H1 (cell line): ENCODE measurements around the gene GPC3. TPM values are rescaled to one million over a fixed set of nuclear protein-coding genes. Genes with fewer than 3 reads are reported as not detected.

ENCODE experiments used
- BACH1 ChIP-seq: IDR thresholded peaks from 2 replicates; pipeline ENCODE4 v1.6.1; 2012; ENCODE audit warnings: low read length, improper control_type of control experiment
- CBX5 ChIP-seq: fragments of 300-800, 300-1000 bp; sonication (generic); IDR thresholded peaks from 2 replicates; pipeline ENCODE4 v1.7.1; 2016; ENCODE audit warnings: antibody characterized with exemption, low read length, low read depth
- CTCF ChIP-seq, 3 experiments: IDR thresholded peaks; 1 replicate in 2 of 3; 2 replicates in 1 of 3; pipeline versions ENCODE4 v1.5.1 to v1.6.1; 2011; ENCODE audit warnings: low read length in 3 of 3, mild to moderate bottlenecking in 3 of 3, inconsistent platforms in 2 of 3, low read depth in 1 of 3, moderate library complexity in 1 of 3; ENCODE audit not compliant: insufficient read depth in 1 of 3; ENCODE audit errors: control extremely low read depth in 1 of 3
- HDAC2 ChIP-seq, 2 experiments: fragments of 300-600 bp in 1 of 2; sonication (generic) in 1 of 2; IDR thresholded peaks; 2 replicates each; pipeline ENCODE4 v1.6.1; 2011 to 2012; ENCODE audit warnings: low read depth in 2 of 2, low read length in 2 of 2, mild to moderate bottlenecking in 2 of 2, moderate library complexity in 2 of 2, borderline replicate concordance in 1 of 2, inconsistent platforms in 1 of 2
- HDAC6 ChIP-seq: IDR thresholded peaks from one replicate; pipeline ENCODE4 v1.7.1; 2012; ENCODE audit warnings: low read depth, mild to moderate bottlenecking, inconsistent platforms, low read length, moderate library complexity
- KDM4A ChIP-seq: IDR thresholded peaks from one replicate; pipeline ENCODE4 v1.7.1; 2012; ENCODE audit warnings: low read depth, mild to moderate bottlenecking, moderate library complexity, low read length, inconsistent platforms; ENCODE audit not compliant: severe bottlenecking
- KDM5A ChIP-seq: fragments of 200-600 bp; IDR thresholded peaks from 2 replicates; pipeline ENCODE4 v1.7.1; 2012; ENCODE audit warnings: mild to moderate bottlenecking, low read length, inconsistent platforms, mixed read lengths
- MAFK ChIP-seq: IDR thresholded peaks from 2 replicates; pipeline ENCODE4 v1.6.1; 2012; ENCODE audit warnings: low read depth, mild to moderate bottlenecking, improper control_type of control experiment, low read length
- NANOG ChIP-seq: IDR thresholded peaks from 2 replicates; pipeline ENCODE4 v1.6.1; 2011; ENCODE audit warnings: low read length, low read depth, mild to moderate bottlenecking, inconsistent platforms; ENCODE audit not compliant: insufficient read depth, poor library complexity, severe bottlenecking
- NRF1 ChIP-seq: IDR thresholded peaks from 2 replicates; pipeline ENCODE4 v1.6.1; 2011; ENCODE audit warnings: mild to moderate bottlenecking, low read depth, low read length, improper control_type of control experiment
- RBBP5 ChIP-seq: IDR thresholded peaks from 2 replicates; pipeline ENCODE4 v1.7.1; 2012; ENCODE audit warnings: low read depth, mild to moderate bottlenecking, inconsistent platforms, low read length, moderate library complexity, borderline replicate concordance
- RNF2 ChIP-seq: fragments of 200-900, 300-1000 bp; sonication (generic); IDR thresholded peaks from 2 replicates; pipeline ENCODE4 v1.7.1; 2016; ENCODE audit warnings: borderline replicate concordance, low read depth, mild to moderate bottlenecking, antibody characterized with exemption, low read length; ENCODE audit not compliant: poor library complexity, severe bottlenecking; ENCODE audit errors: missing control alignments
- RXRA ChIP-seq: IDR thresholded peaks from 2 replicates; pipeline ENCODE4 v1.6.1; 2011; ENCODE audit warnings: low read depth, mild to moderate bottlenecking, low read length, moderate library complexity; ENCODE audit not compliant: insufficient read depth
- SIRT6 ChIP-seq: IDR thresholded peaks from one replicate; pipeline ENCODE4 v1.7.1; 2012; ENCODE audit warnings: low read length, inconsistent platforms
- SP1 ChIP-seq: IDR thresholded peaks from 2 replicates; pipeline ENCODE4 v1.6.1; 2011; ENCODE audit warnings: low read depth, low read length
- TAF1 ChIP-seq: IDR thresholded peaks from 2 replicates; pipeline ENCODE4 v1.6.1; 2011; ENCODE audit warnings: mild to moderate bottlenecking, low read depth, low read length
- USF2 ChIP-seq: IDR thresholded peaks from 2 replicates; pipeline ENCODE4 v1.6.1; 2011; ENCODE audit warnings: low read length, improper control_type of control experiment
- YY1 ChIP-seq: IDR thresholded peaks from 2 replicates; pipeline ENCODE4 v1.6.1; 2011; ENCODE audit warnings: low read depth, mild to moderate bottlenecking, low read length
- polyA plus RNA-seq, 7 experiments: library from polyadenylated mRNA; depleted of rRNA in 3 of 7; stranded (reverse) in 5 of 7; unstranded in 2 of 7; fragments of >200 nt in 5 of 7; fragments of 200-250 nt in 2 of 7; gene quantifications; 1 replicate in 5 of 7; 2 replicates in 1 of 7; 4 replicates in 1 of 7; pipeline versions ENCODE4 v1.2.1 to v1.2.3, GENCODE V29; 2011 to 2013; ENCODE audit warnings: missing spikeins in 2 of 7, mixed read lengths in 2 of 7
- total RNA-seq: library from RNA; stranded (reverse); fragmentation: NEBNext Ultra II Directional; extraction: Animal tissue kit (Norgen Biotek cat#: 25700); gene quantifications from 2 replicates; pipeline ENCODE4 v1.2.1, GENCODE V29; 2021
- TF ChIP-seq, protein P1 (sequence below): IDR thresholded peaks from 2 replicates; pipeline ENCODE4 v1.6.1; 2011; ENCODE audit warnings: low read depth, mild to moderate bottlenecking, low read length; ENCODE audit not compliant: insufficient read depth

The GPC3 gene
- total and polyA plus RNA-seq, 2 of the 8 experiments (the other 6 are each of a cell fraction or from before 2014, with no cell fraction given) = 64.8 to 71.9 TPM

DNA sequence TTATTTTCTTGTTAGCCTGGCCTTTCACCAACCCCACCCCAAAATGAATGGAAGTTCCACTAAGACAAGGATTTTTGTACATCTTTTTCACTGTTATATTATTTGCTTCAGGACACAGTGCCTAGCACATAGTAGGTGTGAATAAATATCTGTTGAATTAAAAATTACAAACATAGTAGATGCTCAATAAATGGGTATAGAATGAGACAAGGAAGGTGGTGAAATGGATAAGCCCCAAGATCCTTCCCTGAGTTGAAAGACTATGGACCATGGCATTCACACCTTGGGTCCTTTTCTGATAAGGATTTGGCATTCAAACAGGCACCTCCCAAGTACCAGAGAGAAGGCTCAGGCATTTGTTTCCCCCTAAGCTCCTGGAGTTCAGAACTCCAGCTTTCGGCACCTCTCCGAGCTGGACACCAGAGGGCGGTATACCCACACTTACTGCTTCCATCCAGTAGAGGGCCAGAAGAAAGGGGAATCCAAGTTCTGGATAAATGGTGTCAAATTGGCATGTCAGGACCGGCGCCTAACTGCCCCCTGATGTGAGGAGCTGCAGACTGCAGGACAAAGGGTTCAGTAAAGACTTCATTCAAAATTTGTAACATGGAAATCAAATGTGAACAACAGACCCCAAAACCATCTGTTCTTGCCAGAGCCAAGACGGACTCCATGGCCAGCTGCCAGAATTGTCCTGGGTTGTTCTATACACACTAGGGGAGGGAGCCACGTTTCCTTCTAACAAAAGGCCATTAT, 193.0 kb downstream of the GPC3 start (continued):
- TF ChIP-seq USF2 = no peak
- TF ChIP-seq YY1 = peak; percentile 33; the same call in 1 of the 2 replicates
- TF ChIP-seq NRF1 = no peak
- TF ChIP-seq NANOG = no peak
- no peak for TF ChIP-seq RNF2
- TF ChIP-seq, protein P1, sequence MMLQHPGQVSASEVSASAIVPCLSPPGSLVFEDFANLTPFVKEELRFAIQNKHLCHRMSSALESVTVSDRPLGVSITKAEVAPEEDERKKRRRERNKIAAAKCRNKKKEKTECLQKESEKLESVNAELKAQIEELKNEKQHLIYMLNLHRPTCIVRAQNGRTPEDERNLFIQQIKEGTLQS = 0 out of 2 replicates have a peak, but pooled peaks have one; percentile 18
- no peak for TF ChIP-seq RBBP5
- TF ChIP-seq BACH1 = no peak
- TF ChIP-seq SIRT6 = no peak
- no peak for TF ChIP-seq HDAC6
- no peak for TF ChIP-seq MAFK
- TF ChIP-seq SP1 = 0 out of 2 replicates have a peak, but pooled peaks have one; percentile 29
- peak; percentile 77 to 100 (median 92) for TF ChIP-seq CTCF (IDR thresholded peaks at IDR 0.05; ENCODE audit: control extremely low read depth in 1 of 3, insufficient read depth in 1 of 3, low read depth in 1 of 3, low read length in 3 of 3)
- TF ChIP-seq RXRA = no peak
- TF ChIP-seq KDM4A = no peak
- no peak for TF ChIP-seq KDM5A
- no peak for TF ChIP-seq TAF1
- no peak for TF ChIP-seq CBX5
- no peak for TF ChIP-seq HDAC2 (IDR thresholded peaks at IDR 0.05; ENCODE audit: borderline replicate concordance in 1 of 2, low read depth in 2 of 2, low read length in 2 of 2)
